C4-2B (cell line): ENCODE measurements around the gene MARCHF4.

Experiments used
- CTCF ChIP-seq: fragments of 450-650 bp; conservative IDR thresholded peaks from 2 replicates; pipeline ENCODE4 v1.5.1; 2017; ENCODE audit warnings: mild to moderate bottlenecking
- ZFX ChIP-seq: fragments of 450-650 bp; IDR thresholded peaks from 2 replicates; pipeline ENCODE4 v1.6.1; 2017

GRCh38 chr2:216346781-216347180, 25.5 kb downstream of the MARCHF4 start:
- no peak for TF ChIP-seq CTCF
- TF ChIP-seq ZFX = no peak
